ENCODE results near the gene EHBP1. TPM values are rescaled to one million over a fixed set of nuclear protein-coding genes. Genes with fewer than 3 reads are reported as not detected.

EHBP1 gene
- total RNA-seq, 3 donors from 2014 or later (not counting 1 experiment from before 2014, with no cell fraction given): 22.4 to 33.4 (median 28.3) TPM

DNA sequence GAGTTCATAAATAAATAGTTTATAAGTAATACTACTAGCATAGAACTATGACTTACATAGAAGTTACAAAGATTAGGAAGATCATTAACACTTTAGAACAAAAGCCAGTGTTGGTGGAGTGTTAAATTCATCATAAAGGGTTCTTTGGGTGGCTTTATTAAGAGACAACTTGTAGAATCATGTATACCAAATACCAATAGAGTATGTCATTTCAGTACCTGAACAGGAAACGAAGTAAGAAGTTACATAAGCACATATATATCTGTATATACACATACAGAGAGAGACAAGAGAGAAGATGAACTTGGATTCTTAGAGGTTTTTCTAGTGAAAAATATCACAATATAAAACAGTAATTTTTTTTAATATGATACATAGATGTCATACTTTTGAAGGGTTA, 262.7 kb downstream of the EHBP1 start:
- DNase-seq (no peak), ATAC-seq (no peak)
- intact Hi-C loops (cut with micrococcal nuclease): no loop called here
- Mint-ChIP-seq H3K9me3 (no peaks in the 10 kb centered on the region), H3K4me3 (no peak overlapping the region), H3K27ac (no peak overlapping the region), H3K4me1 (no peaks in the 10 kb centered on the region), H3K27me3 (ENCODE audit: low read depth in 2 of 2) (no peaks in the 10 kb centered on the region), H3K36me3 (no peaks in the 10 kb centered on the region)
- no CpG with 5 or more reads among the region's 1 CpG for WGBS (ENCODE audit: insufficient coverage)
- TF ChIP-seq, protein P1, sequence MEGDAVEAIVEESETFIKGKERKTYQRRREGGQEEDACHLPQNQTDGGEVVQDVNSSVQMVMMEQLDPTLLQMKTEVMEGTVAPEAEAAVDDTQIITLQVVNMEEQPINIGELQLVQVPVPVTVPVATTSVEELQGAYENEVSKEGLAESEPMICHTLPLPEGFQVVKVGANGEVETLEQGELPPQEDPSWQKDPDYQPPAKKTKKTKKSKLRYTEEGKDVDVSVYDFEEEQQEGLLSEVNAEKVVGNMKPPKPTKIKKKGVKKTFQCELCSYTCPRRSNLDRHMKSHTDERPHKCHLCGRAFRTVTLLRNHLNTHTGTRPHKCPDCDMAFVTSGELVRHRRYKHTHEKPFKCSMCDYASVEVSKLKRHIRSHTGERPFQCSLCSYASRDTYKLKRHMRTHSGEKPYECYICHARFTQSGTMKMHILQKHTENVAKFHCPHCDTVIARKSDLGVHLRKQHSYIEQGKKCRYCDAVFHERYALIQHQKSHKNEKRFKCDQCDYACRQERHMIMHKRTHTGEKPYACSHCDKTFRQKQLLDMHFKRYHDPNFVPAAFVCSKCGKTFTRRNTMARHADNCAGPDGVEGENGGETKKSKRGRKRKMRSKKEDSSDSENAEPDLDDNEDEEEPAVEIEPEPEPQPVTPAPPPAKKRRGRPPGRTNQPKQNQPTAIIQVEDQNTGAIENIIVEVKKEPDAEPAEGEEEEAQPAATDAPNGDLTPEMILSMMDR (IDR thresholded peaks at IDR 0.05): no peak
- Histone ChIP-seq H3K27me3 (ENCODE audit: control insufficient read depth, insufficient read depth, low read length) (no peaks in the 10 kb centered on the region), H3K27ac (ENCODE audit: low read length) (no peak overlapping the region), H3K4me3 (ENCODE audit: low read length) (no peak overlapping the region), H3K9me3 (ENCODE audit: control insufficient read depth, insufficient read depth, low read length) (no peaks in the 10 kb centered on the region), H3K36me3 (ENCODE audit: control insufficient read depth, insufficient read depth, low read length) (peaks cover 2% of the 10 kb centered on the region), H3K4me1 (ENCODE audit: control insufficient read depth, insufficient read depth, low read length) (no peaks in the 10 kb centered on the region)

GRCh38 chr2:62968668-62969067, 263.2 kb downstream of the EHBP1 start:
- no peaks in the 10 kb centered on the region for H3K9me3 Mint-ChIP-seq
- no peak overlapping the region for H3K4me3 Mint-ChIP-seq
- Histone ChIP-seq H3K36me3 (ENCODE audit: control insufficient read depth, insufficient read depth, low read length) (peaks cover 2% of the 10 kb centered on the region), H3K27ac (ENCODE audit: low read length) (no peak overlapping the region), H3K4me3 (ENCODE audit: low read length) (no peak overlapping the region), H3K4me1 (ENCODE audit: control insufficient read depth, insufficient read depth, low read length) (no peaks in the 10 kb centered on the region), H3K9me3 (ENCODE audit: control insufficient read depth, insufficient read depth, low read length) (no peaks in the 10 kb centered on the region), H3K27me3 (ENCODE audit: control insufficient read depth, insufficient read depth, low read length) (no peaks in the 10 kb centered on the region)
- no peak overlapping the region for H3K27ac Mint-ChIP-seq
- TF ChIP-seq, protein P1 (IDR thresholded peaks at IDR 0.05): no peak
- intact Hi-C loops (cut with micrococcal nuclease): no loop called here
- H3K27me3 Mint-ChIP-seq (ENCODE audit: low read depth in 2 of 2): no peaks in the 10 kb centered on the region
- WGBS (ENCODE audit: insufficient coverage): 95% methylated on average over 1 of the region's 1 CpG
- no peaks in the 10 kb centered on the region for H3K36me3 Mint-ChIP-seq
- DNase-seq: no peak
- no peaks in the 10 kb centered on the region for H3K4me1 Mint-ChIP-seq
- ATAC-seq: no peak

DNA sequence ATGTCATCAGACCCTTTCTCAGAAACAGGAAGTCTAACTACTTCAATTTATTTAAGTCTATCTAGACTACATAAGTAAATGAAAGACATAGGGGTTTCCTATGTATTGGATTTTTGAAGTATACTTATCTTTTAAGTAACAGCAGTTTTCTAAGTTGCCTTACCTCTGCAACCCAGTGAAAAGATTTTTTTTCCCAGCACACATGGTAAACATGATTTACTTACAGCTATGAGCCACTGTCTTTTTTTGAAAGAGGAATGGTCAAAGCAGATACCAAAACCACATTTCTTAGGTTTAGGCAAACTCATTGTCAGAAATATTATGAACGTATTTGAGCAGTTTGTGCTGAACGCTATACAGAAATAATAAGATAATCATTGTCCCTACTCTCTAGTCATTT, 266.4 kb downstream of the EHBP1 start:
- no peaks in the 10 kb centered on the region for H3K9me3 Mint-ChIP-seq
- no peak for ATAC-seq
- no peak overlapping the region for H3K27ac ChIP-seq (ENCODE audit: low read length)
- H3K36me3 Mint-ChIP-seq: no peaks in the 10 kb centered on the region
- H3K27me3 Mint-ChIP-seq (ENCODE audit: low read depth in 2 of 2): no peaks in the 10 kb centered on the region
- no peaks in the 10 kb centered on the region for H3K27me3 ChIP-seq (ENCODE audit: control insufficient read depth, insufficient read depth, low read length)
- intact Hi-C loops (cut with micrococcal nuclease): no loop called here
- no peak for DNase-seq
- no peaks in the 10 kb centered on the region for H3K9me3 ChIP-seq (ENCODE audit: control insufficient read depth, insufficient read depth, low read length)
- TF ChIP-seq, protein P1 (IDR thresholded peaks at IDR 0.05): no peak
- H3K27ac Mint-ChIP-seq: no peak overlapping the region
- H3K4me3 Mint-ChIP-seq: no peak overlapping the region
- no peaks in the 10 kb centered on the region for H3K4me1 ChIP-seq (ENCODE audit: control insufficient read depth, insufficient read depth, low read length)
- no peaks in the 10 kb centered on the region for H3K36me3 ChIP-seq (ENCODE audit: control insufficient read depth, insufficient read depth, low read length)
- no peak overlapping the region for H3K4me3 ChIP-seq (ENCODE audit: low read length)
- WGBS (ENCODE audit: insufficient coverage): 92% methylated on average over 2 of the region's 2 CpGs
- H3K4me1 Mint-ChIP-seq: no peaks in the 10 kb centered on the region

DNA sequence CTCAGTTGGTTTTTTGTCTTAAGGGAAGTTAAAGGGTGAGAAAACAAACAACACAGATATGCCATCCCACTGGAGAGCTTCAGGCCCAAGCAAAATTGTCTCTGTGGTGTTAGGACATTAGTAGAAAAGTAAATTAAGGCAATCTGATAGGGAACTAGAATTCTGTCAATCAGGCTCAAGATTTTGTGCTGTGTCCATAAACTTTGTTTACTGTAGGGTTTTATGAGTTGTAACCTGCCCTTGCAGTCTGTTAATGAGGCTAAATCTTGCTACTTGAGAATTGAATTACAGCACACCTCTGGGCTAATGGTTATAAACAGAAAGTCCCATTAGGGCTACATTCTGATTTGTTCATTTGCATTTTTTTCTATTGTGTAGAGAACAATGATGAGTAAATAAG, 267.1 kb downstream of the EHBP1 start:
- Histone ChIP-seq H3K27ac (ENCODE audit: low read length) (no peak overlapping the region), H3K9me3 (ENCODE audit: control insufficient read depth, insufficient read depth, low read length) (no peaks in the 10 kb centered on the region), H3K27me3 (ENCODE audit: control insufficient read depth, insufficient read depth, low read length) (no peaks in the 10 kb centered on the region), H3K4me1 (ENCODE audit: control insufficient read depth, insufficient read depth, low read length) (no peaks in the 10 kb centered on the region), H3K36me3 (ENCODE audit: control insufficient read depth, insufficient read depth, low read length) (no peaks in the 10 kb centered on the region), H3K4me3 (ENCODE audit: low read length) (no peak overlapping the region)
- DNase-seq (no peak), ATAC-seq (no peak)
- Mint-ChIP-seq H3K27ac (no peak overlapping the region), H3K27me3 (ENCODE audit: low read depth in 2 of 2) (no peaks in the 10 kb centered on the region), H3K4me3 (no peak overlapping the region), H3K36me3 (no peaks in the 10 kb centered on the region), H3K9me3 (no peaks in the 10 kb centered on the region), H3K4me1 (no peaks in the 10 kb centered on the region)
- TF ChIP-seq, protein P1 (IDR thresholded peaks at IDR 0.05): no peak
- intact Hi-C loops (cut with micrococcal nuclease): no loop called here
